A549 (cell line): ENCODE data around the gene TMPRSS2. TPM values are rescaled to one million over a fixed set of nuclear protein-coding genes. Genes with fewer than 3 reads are reported as not detected.

ENCODE experiments used
- ATAC-seq, 2 experiments: fragments of 200-7000 bp in 1 of 2; fragments of >200 bp in 1 of 2; cut with Nextera tagmentation in 1 of 2; cut with Tn5 transposase in 1 of 2; 3 replicates each; pipeline versions ENCODE4 v1.8.0 to v1.9.1; 2018 to 2020; ENCODE audit warnings: mild to moderate bottlenecking in 1 of 2, moderate library complexity in 1 of 2
- CTCF ChIA-PET: fragments of 300-600 bp; sonication (Branson Sonifier 250); formaldehyde crosslinking; extraction: SDS; loops from one replicate; lab custom pipeline; 2021; ENCODE audit warnings: antibody characterized with exemption, inconsistent platforms; lab: Yijun Ruan, JAX
- POLR2A ChIA-PET: fragments of 350-600 bp; formaldehyde crosslinking; extraction: SDS; loops from one replicate; lab custom pipeline; 2021; ENCODE audit warnings: antibody characterized with exemption, inconsistent platforms; lab: Yijun Ruan, JAX
- DNase-seq, 2 experiments: peaks; one replicate each; pipeline versions ENCODE4 v3.0.0 to v3.0.0-alpha.2; 2011 to 2016; ENCODE audit warnings: low read depth in 1 of 2, low spot score in 1 of 2
- FAIRE-seq: peaks from 2 replicates; lab custom pipeline; 2011; peaks lifted over from hg19 to GRCh38; lab: Jason Lieb, UNC
- H3K27ac ChIP-seq, 2 experiments: fragments of >200 bp; sonication (Bioruptor Twin); formaldehyde crosslinking; 3 replicates each; pipeline ENCODE4 v1.5.1; 2016 to 2017
- H3K4me1 ChIP-seq: fragments of >200 bp; sonication (Bioruptor Twin); formaldehyde crosslinking; 3 replicates; pipeline ENCODE4 v1.6.1; 2016
- H3K4me2 ChIP-seq: fragments of >200 bp; sonication (Bioruptor Twin); formaldehyde crosslinking; 3 replicates; pipeline ENCODE4 v1.6.1; 2016
- H3K4me3 ChIP-seq: fragments of >200 bp; sonication (Bioruptor Twin); formaldehyde crosslinking; 3 replicates; pipeline ENCODE4 v1.5.1; 2016
- H3K9me3 ChIP-seq: fragments of >200 bp; sonication (Bioruptor Twin); formaldehyde crosslinking; 3 replicates; pipeline ENCODE4 v1.6.1; 2016
- CEBPB ChIP-seq, 2 experiments: fragments of >200 bp in 1 of 2; sonication (Bioruptor Twin) in 1 of 2; formaldehyde crosslinking in 1 of 2; IDR thresholded peaks; 2 replicates each; pipeline ENCODE4 v1.6.1; 2012 to 2016
- E2F6 ChIP-seq: IDR thresholded peaks from 2 replicates; pipeline ENCODE4 v1.6.1; 2012; ENCODE audit warnings: low read depth, borderline replicate concordance
- EHF ChIP-seq: fragments of 250-450 bp; sonication (Bioruptor Pico); IDR thresholded peaks from 2 replicates; pipeline ENCODE4 v1.5.0; 2020; ENCODE audit warnings: mild to moderate bottlenecking
- EHMT2 ChIP-seq: fragments of 200-600 bp; sonication (generic); IDR thresholded peaks from 2 replicates; pipeline ENCODE4 v1.6.1; 2016; ENCODE audit warnings: antibody characterized with exemption, low read depth, mild to moderate bottlenecking, moderate library complexity
- FOXS1 ChIP-seq: fragments of 250-450 bp; sonication (Bioruptor Pico); IDR thresholded peaks from 2 replicates; pipeline ENCODE4 v1.5.0; 2020; ENCODE audit warnings: mild to moderate bottlenecking, moderate library complexity
- HEYL ChIP-seq: fragments of 250-450 bp; sonication (Bioruptor Pico); IDR thresholded peaks from 2 replicates; pipeline ENCODE4 v1.8.0; 2021; ENCODE audit warnings: mild to moderate bottlenecking, moderate library complexity
- HOXB13 ChIP-seq: fragments of 250-450 bp; sonication (Bioruptor Pico); IDR thresholded peaks from 2 replicates; pipeline ENCODE4 v1.5.0; 2020; ENCODE audit warnings: low read depth, mild to moderate bottlenecking, moderate library complexity
- HOXB5 ChIP-seq: fragments of 250-450 bp; sonication (Bioruptor Pico); IDR thresholded peaks from 2 replicates; pipeline ENCODE4 v1.5.0; 2020; ENCODE audit warnings: mild to moderate bottlenecking, moderate library complexity
- MYC ChIP-seq: IDR thresholded peaks from 2 replicates; pipeline ENCODE4 v1.6.1; 2012; ENCODE audit warnings: mild to moderate bottlenecking, inconsistent platforms, low read length, improper control_type of control experiment, borderline replicate concordance
- NFE2L2 ChIP-seq: fragments of 150-350 bp; conservative IDR thresholded peaks from 2 replicates; pipeline ENCODE4 v1.6.1; 2014; ENCODE audit warnings: low read length
- NPAS2 ChIP-seq: fragments of 250-450 bp; sonication (Bioruptor Pico); IDR thresholded peaks from 2 replicates; pipeline ENCODE4 v1.8.0; 2022; ENCODE audit warnings: mild to moderate bottlenecking, moderate library complexity, borderline replicate concordance
- NR3C1 ChIP-seq: fragments of >200 bp; sonication (Bioruptor Twin); formaldehyde crosslinking; IDR thresholded peaks from 3 replicates; pipeline ENCODE4 v1.6.1; 2017
- PHF8 ChIP-seq: fragments of 200-600 bp; sonication (generic); IDR thresholded peaks from 2 replicates; pipeline ENCODE4 v1.6.1; 2016; ENCODE audit warnings: low read depth, mild to moderate bottlenecking, antibody characterized with exemption, moderate library complexity, borderline replicate concordance
- POLR2A ChIP-seq: IDR thresholded peaks from 2 replicates; pipeline ENCODE4 v1.6.1; 2012; ENCODE audit warnings: mild to moderate bottlenecking, low read length
- POLR2AphosphoS2 ChIP-seq: conservative IDR thresholded peaks from 2 replicates; pipeline ENCODE4 v1.6.1; 2012; ENCODE audit warnings: low read length, improper control_type of control experiment, inconsistent platforms
- RAD21 ChIP-seq, 2 experiments: fragments of >200 bp in 1 of 2; sonication (Bioruptor Twin) in 1 of 2; formaldehyde crosslinking in 1 of 2; IDR thresholded peaks in 1 of 2; conservative IDR thresholded peaks in 1 of 2; 2 replicates in 1 of 2; 3 replicates in 1 of 2; pipeline ENCODE4 v1.6.1; 2012 to 2018; ENCODE audit warnings: inconsistent platforms in 1 of 2
- RCOR1 ChIP-seq: fragments of 150-350 bp; IDR thresholded peaks from 2 replicates; pipeline ENCODE4 v1.6.1; 2014; ENCODE audit warnings: antibody characterized with exemption, low read length, low read depth
- RNF2 ChIP-seq: fragments of 200-600 bp; sonication (generic); IDR thresholded peaks from 2 replicates; pipeline ENCODE4 v1.6.1; 2016; ENCODE audit warnings: low read depth, mild to moderate bottlenecking, antibody characterized with exemption, moderate library complexity, borderline replicate concordance
- SMC3 ChIP-seq: fragments of >200 bp; sonication (Bioruptor Twin); formaldehyde crosslinking; IDR thresholded peaks from 3 replicates; pipeline ENCODE4 v1.6.1; 2018; ENCODE audit warnings: inconsistent platforms
- TFCP2L1 ChIP-seq: fragments of 250-450 bp; sonication (Bioruptor Pico); IDR thresholded peaks from 2 replicates; pipeline ENCODE4 v1.5.0; 2021; ENCODE audit warnings: mild to moderate bottlenecking
- ZFP36 ChIP-seq: fragments of 450-650 bp; IDR thresholded peaks from 2 replicates; pipeline ENCODE4 v1.6.1; 2014; ENCODE audit warnings: borderline replicate concordance; ENCODE audit not compliant: partially characterized antibody
- ZNF302 ChIP-seq: fragments of 250-450 bp; sonication (Bioruptor Pico); IDR thresholded peaks from 2 replicates; pipeline ENCODE4 v1.9.0; 2021; ENCODE audit warnings: inconsistent platforms, mild to moderate bottlenecking, moderate library complexity
- ZSCAN20 ChIP-seq: fragments of 250-450 bp; sonication (Bioruptor Pico); IDR thresholded peaks from 2 replicates; pipeline ENCODE4 v1.8.0; 2022; ENCODE audit warnings: mild to moderate bottlenecking, moderate library complexity
- WGBS: methylation state at CpG from one replicate; pipeline ENCODE4 v1.1.6; 2017; ENCODE audit errors: missing lambda C conversion rate; 5-methylcytosine and 5-hydroxymethylcytosine counted together
- polyA plus RNA-seq, 4 experiments: library from polyadenylated mRNA; depleted of rRNA in 3 of 4; stranded (reverse); fragments of >200 nt; fragmentation: RNase III in 1 of 4; extraction: RNeasy Plus Mini Kit Qiagen cat#74134 plus additional on column Dnase treatment in 1 of 4; gene quantifications; 2 replicates in 3 of 4; 3 replicates in 1 of 4; pipeline ENCODE4 v1.2.3, GENCODE V29; 2011 to 2017
- TF ChIP-seq, protein P1 (sequence below): IDR thresholded peaks from 2 replicates; pipeline ENCODE4 v1.6.1; 2012

TMPRSS2 gene
- polyA plus RNA-seq, 2 of the 4 experiments (the other 2 are of a cell fraction), result not detected

DNA sequence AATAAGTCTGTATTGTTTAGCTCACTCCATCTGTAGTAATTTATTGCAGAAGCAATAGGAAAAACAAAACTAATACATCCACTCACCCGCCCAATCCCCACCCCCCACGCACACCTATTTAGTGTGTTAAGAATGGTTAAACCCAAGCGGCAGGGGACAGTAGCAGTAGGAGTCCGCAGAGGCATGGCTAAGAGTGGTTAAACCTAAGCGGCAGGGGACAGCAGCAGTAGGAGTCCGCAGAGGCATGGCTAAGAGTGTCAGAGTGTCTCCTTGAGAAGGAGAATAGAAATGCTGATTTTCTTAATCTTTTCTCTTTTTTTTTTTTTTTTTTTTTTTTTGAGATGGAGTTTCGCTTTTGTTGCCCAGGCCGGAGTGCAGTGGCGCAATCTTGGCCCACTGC is 34.8 kb upstream of the TMPRSS2 start:
- ATAC-seq (no peak), FAIRE-seq (no peak), DNase-seq (no peak)
- 87% methylated on average over 4 of the region's 9 CpGs for WGBS
- CTCF ChIA-PET, result no interaction called here
- POLR2A ChIA-PET, result no interaction called here
- no peaks in the 10 kb centered on the region for H3K4me1 ChIP-seq
- TF ChIP-seq MYC (no peak), RAD21 (conservative IDR thresholded peaks at IDR 0.05 in 1 of 2, IDR thresholded peaks at IDR 0.05 in 1 of 2) (no peak), HOXB13 (no peak), ZSCAN20 (CRISPR knock-in tag) (no peak), HEYL (no peak), EHMT2 (no peak), ZFP36 (no peak), POLR2A (no peak)
- no peak overlapping the region for H3K4me2 ChIP-seq
- no peaks in the 10 kb centered on the region for H3K9me3 ChIP-seq
- H3K27ac ChIP-seq, result no peak overlapping the region
- no peak overlapping the region for H3K4me3 ChIP-seq

GRCh38 chr21:41537356-41537755 is 29.4 kb upstream of the TMPRSS2 start:
- no peaks in the 10 kb centered on the region; the same call in 2 of the 3 replicates for H3K9me3 ChIP-seq
- 55% methylated on average over 6 of the region's 8 CpGs for WGBS
- TF ChIP-seq POLR2AphosphoS2, result no peak
- TF ChIP-seq CEBPB (IDR thresholded peaks at IDR 0.05), result no peak
- TF ChIP-seq NPAS2 (CRISPR knock-in tag), result no peak
- no peak for TF ChIP-seq EHF (CRISPR knock-in tag)
- no peak for TF ChIP-seq NR3C1
- no peak overlapping the region for H3K27ac ChIP-seq
- ATAC-seq (no peak), FAIRE-seq (no peak), DNase-seq (no peak)
- no peaks in the 10 kb centered on the region for H3K4me1 ChIP-seq
- POLR2A ChIA-PET, result no interaction called here
- no peak overlapping the region for H3K4me2 ChIP-seq
- H3K4me3 ChIP-seq, result no peak overlapping the region
- CTCF ChIA-PET, result no interaction called here

DNA sequence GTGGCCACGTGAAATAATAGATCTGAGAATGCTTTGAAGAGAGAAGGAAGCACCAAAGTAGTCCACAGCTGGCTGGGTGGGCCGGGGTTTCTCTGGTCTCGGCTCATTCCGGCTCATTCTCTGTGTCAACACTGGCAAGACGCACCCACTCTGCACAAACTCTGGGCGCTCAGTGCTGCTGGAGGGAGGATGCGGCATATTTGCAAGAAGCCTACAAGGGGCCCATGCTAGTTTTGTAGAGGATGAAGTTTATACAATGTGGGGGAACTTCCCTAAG is 28.8 kb upstream of the TMPRSS2 start:
- no peak for ATAC-seq
- ChIA-PET POLR2A (no interaction called here), CTCF (no interaction called here)
- H3K4me1 ChIP-seq, result no peaks in the 10 kb centered on the region
- no peak overlapping the region for H3K4me2 ChIP-seq
- no peak for DNase-seq
- no peak for TF ChIP-seq POLR2A
- no peak for TF ChIP-seq RCOR1
- no peak for TF ChIP-seq RNF2
- TF ChIP-seq ZNF302, result no peak
- TF ChIP-seq FOXS1, result no peak
- no peak for TF ChIP-seq POLR2AphosphoS2
- TF ChIP-seq PHF8, result no peak
- no peak for TF ChIP-seq E2F6
- TF ChIP-seq HOXB5 (CRISPR knock-in tag), result no peak
- TF ChIP-seq, protein P1, sequence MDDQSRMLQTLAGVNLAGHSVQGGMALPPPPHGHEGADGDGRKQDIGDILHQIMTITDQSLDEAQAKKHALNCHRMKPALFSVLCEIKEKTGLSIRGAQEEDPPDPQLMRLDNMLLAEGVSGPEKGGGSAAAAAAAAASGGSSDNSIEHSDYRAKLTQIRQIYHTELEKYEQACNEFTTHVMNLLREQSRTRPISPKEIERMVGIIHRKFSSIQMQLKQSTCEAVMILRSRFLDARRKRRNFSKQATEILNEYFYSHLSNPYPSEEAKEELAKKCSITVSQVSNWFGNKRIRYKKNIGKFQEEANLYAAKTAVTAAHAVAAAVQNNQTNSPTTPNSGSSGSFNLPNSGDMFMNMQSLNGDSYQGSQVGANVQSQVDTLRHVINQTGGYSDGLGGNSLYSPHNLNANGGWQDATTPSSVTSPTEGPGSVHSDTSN, result no peak
- no peak for TF ChIP-seq SMC3
- no peak for TF ChIP-seq NFE2L2
- no peak for TF ChIP-seq TFCP2L1
- TF ChIP-seq, all 56 proteins: peak for 0
- no peak for FAIRE-seq
- H3K9me3 ChIP-seq, result no peaks in the 10 kb centered on the region; the same call in 2 of the 3 replicates
- H3K27ac ChIP-seq, result no peak overlapping the region
- no peak overlapping the region for H3K4me3 ChIP-seq
- WGBS, result 43% methylated on average over 7 of the region's 7 CpGs
